DLD1 (cell line): ENCODE results near the gene VIP.
"Not testable (repeated sequence)": the region's sequence is repeated elsewhere in the genome, so short reads cannot be mapped to it uniquely, and the experiment has no call there.

Source experiments
- in situ Hi-C: cut with HindIII; loops from 2 replicates; pipeline ENCODE4 v1.10.0; 2017; ENCODE audit warnings: low sequenced_read_pairs

VIP gene

DNA sequence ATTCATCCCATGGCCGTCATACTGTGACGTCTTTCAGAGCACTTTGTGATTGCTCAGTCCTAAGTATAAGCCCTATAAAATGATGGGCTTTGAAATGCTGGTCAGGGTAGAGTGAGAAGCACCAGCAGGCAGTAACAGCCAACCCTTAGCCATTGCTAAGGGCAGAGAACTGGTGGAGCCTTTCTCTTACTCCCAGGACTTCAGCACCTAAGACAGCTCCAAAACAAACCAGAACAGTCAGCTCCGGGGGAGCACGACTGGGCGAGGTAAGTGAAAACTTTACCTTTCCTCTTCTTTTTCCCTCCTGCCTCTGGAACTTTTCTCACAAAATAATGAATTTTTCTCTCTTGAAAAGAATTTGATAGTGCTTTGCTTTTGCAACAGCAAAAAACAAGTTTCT lies at the start of gene VIP:
Gene VIP (plus strand): TSS at position 104 of the 400 bp plus-strand sequence. CDS start 1,381 bp downstream, outside the sequence.
- in situ Hi-C loops, result no loop called here

DNA sequence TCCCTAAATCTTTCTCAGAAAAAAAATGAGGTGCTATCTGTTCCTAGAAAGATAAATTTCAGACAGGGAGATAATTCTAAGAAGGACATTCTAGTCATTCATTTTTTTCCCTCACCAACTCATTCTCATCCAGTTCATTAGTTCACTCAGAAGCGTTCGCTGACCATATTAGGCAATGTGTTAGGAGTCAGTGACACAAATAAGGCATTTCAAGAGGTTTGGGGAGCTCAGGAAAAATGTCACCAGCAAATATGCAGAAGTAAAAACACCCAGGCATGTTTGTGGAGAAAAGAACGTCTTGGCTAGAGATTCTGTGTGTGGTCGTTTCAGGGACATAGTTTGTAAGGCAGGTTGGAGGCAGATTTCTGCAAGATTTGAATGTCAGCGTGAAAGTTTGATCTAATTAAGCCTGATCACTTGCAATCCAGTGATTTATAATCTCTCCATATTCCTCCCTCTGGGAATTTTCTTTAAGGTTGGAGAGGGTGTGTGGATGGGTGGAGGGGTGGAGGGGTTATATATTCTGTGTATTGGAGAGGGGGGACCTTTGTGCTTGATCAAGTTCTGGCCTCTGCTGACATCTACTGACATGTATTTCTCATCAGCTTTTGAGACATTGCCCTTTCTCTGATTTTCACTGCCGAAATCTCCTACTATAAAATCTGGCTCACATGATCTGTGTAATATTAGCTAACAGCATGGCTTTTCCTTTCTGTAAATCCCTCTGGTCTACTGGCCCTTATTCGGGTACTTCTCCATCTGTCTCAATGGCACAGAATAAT lies 49.3 kb upstream of the VIP start:
- in situ Hi-C loops, result no loop called here

DNA sequence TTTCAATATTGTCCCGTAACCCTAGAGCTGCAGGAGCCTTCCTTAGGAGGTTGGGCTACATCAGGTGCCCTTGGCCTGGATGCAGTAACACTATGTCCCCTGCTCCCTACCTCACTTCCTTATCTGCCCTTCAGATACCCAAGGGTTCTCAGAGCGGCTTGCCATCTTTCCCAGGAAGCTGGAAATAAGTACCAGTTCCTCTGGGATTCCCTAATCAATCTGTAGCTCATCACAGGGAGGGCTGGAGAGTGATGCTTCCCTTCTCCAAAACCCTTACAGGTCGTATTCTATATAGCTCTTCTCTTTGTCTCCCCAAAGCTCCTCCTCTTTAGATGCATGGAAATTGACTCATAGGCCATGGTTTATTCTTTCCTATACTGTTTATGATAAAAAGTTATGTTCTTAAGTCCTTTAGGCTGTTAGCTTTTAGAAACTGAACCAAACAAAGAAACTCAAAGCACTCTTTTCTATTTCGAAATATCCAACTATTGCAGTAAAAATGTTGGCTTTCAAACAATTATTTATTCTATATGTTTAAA lies 48.7 kb upstream of the VIP start:
- in situ Hi-C loops, result no loop called here

DNA sequence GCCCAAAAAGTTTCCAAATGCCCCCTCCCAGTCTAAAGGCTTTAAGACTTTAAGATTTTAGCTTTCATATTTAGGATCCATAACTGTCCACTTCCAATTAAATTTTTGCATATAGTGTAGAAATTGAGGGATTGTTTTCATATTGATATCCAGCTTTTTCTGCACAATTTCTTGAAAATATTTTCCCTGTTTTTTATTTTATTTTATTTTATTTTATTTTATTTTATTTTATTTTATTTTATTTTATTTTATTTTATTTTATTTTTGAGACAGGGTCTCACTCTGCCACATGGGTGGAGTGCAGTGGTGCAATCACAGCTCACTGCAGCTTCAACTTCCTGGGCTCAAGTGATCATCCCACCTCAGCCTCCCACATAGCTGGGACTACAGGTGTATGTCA lies 46.8 kb upstream of the VIP start:
- in situ Hi-C loops, result not testable (repeated sequence)

DNA sequence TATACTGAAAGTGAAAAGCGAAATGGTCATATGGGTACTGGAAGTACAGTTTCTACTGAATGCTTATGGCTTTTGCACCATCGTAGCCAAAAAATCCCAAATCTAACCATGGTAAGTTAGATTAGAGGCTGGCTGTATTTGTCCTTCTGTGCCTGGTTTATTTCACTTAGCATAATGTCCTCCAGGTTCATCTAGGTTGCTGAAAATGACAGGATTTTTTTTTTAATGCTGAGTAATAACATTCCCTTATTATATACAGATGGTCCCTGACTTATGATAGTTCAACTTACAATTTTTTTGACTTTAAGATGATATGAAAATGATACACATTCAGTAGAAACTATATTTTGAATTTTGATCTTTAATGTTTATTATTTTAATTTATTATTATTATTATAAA lies 45.3 kb upstream of the VIP start:
- in situ Hi-C loops, result no loop called here

DNA sequence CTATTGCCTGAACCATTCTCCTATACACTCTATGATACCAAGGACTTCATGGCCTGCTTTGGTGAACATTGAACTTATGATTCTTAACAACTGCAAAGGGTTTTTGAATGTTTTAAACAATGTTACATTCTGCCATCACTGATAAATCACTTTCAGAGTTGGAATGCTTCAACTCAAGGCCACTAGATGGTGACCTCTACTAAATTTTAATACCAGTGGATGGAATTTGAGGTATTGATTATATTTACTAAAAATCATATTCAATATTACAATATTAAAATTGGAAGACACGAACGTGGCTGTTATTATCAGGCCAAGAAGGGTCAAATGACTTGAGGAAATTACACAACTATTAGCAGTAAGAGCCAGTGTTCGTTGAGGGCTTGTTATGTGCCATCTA lies 34.3 kb upstream of the VIP start:
- in situ Hi-C loops, result no loop called here

DNA sequence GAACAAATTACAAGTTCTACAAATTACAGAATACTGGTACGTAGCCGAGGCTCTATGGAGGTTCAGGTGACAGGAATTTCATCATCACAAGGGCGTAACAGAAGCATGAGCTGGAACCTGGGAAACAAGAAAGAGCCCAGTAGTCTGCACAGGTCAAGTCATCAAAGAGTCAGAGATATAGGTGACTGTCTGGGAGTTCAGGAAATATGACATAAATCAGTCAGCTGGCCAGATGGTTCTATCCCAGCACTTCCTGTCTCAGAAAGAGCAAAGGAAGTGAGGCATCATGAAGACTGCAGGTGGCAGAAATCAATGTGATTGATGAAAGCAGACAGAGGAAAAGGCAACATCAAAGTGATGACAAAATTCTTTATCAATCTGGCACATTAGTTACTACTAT lies 29.6 kb upstream of the VIP start:
- in situ Hi-C loops, result no loop called here

DNA sequence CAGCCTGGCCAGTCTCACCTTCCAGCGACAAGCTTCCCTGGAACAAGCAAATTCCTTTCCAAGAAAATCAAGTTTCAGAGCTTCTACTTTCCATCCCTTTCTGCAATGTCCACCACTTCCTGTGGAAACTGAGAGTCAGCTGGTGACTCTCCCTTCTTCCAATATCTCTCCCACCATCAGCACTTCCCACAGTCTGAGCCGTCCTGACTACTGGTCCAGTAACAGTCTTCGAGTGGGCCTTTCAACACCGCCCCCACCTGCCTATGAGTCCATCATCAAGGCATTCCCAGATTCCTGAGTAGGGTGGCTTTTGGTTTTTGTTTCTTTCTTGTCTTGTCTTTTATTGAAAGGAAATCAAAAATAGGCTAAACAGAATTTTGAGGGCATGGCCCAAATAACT lies 28.6 kb upstream of the VIP start:
- in situ Hi-C loops, result no loop called here

DNA sequence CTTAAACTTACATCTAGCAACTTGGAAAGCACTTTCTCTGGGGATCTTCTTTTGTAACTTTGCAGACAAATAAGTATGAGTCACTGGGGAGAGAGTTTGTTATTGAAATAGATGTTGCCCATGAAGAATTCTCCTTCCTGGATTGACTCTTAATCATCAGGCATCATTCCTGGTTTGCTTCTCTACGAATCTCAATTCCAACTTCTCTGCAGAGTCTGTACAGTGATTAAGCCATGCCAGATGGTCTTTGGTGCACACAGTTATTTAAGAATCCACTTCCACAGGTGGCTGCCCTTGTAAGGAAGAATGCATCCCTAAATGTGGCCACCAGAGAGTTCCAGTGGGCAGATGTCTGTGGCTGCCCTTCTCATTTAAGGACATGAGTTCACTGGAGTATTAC lies 27.2 kb upstream of the VIP start:
- in situ Hi-C loops, result no loop called here

DNA sequence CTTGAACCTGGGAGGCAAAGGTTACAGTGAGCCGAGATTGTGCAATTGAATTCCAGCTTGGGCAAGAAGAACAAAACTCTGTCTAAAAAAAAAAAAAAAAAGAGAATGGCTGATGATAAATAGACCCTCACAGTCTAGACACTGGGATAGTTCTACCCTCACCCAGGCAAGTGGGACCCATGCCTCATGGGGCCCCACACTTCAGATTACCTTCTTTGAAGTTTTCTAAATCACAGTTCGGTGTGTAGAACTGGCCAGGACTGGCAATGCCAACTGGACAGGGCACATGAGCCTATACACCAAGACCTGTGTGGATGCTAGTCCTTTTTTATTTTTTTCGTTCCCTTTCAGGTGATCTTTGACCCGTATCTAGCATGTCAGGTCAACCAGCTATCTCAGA lies 24.3 kb upstream of the VIP start:
- in situ Hi-C loops, result no loop called here

DNA sequence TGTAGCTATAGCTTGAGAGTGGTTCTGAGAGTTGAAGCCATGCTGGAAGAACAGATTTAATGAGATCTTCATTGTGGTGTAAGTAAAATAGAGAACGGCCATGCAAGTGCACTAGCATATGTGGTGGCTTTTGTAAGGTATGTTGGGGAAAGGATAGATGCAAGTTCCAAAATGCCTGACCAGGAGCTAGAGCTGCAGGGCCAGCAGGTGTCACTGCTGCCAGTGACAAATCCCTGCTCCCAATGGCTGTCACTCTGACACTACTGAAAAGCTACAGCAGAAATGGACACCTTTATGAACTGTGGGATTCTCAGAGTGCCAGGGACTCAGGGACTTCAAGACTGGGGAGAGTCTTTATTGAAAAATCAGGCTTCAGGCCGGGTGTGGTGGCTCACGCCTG lies 23.1 kb upstream of the VIP start:
- in situ Hi-C loops, result no loop called here

DNA sequence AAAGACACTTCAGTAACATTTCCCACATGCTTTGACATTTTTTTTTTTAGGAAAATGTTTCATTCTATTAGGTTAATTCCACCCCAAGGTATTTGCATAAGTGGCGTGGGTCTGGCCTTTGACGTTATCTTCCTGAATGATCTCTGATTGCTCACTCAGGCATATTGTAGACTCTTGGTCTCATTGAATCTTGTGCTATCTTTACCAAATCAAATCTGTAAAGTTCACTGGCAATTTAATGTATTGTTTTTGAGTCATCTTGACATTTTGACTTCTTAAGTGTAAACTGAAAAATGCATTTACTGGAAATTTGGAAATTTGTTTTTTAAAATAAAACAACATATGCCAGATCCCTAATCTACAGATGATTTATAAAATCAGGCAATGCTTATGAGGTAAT lies 16.0 kb upstream of the VIP start:
- in situ Hi-C loops, result no loop called here

DNA sequence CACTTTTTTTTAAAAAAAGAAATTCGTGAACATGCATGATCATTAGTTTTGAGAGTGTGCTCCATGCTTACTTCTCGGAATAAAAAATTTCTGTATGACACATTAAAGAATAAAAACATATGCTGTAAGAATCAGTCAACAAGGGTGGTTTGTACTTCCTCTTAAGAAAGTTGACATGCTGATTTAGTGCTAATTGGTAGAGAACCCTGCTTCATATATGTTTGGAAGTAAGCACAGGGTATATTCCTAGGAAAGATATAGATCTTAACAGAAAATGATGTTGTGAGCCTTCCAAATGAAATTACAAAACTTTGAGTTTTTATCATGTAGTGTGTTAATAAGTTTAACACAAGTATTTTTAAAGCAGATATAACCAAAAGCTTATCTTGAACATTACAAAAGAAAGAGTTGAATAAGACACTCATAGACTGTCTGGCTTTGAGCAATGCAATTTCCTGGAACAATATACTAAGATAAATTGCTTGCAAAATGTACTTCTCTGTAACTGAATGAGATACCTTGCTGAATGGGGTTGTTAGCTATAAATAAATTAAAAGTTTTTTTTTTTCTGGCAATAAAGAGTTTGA lies 13.8 kb upstream of the VIP start:
- in situ Hi-C loops, result no loop called here

DNA sequence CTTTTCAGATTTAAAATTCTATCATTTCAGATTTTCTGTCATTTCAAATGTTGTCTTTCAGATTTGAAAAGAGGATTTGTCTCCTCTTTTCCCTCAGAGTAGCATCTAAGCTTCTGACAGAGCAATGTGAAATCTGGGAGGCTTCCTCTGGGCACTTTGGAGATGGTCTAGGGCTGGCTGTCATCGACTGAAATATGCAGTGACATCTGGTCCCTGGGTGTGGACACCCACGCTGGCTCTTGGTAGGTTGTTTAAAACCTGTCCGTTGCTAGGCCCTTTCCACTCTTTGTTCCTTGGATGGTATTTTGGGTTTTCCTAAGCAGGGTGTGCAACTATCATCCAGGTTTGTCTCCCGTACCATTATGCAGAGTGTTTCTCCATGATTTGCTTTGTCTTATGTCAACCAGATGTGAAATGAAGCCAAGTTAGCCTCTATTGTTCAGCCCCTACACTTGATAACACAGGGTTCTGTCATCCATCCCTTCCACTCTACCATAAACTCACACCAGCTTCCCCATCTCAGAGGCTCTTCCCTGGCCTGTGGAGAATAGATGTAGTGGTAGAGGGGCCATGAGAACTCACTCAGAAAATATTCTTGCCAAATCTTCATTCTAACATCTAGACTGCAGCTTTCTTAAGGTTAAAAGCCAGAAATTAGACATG lies 5.0 kb upstream of the VIP start:
- in situ Hi-C loops, result no loop called here

DNA sequence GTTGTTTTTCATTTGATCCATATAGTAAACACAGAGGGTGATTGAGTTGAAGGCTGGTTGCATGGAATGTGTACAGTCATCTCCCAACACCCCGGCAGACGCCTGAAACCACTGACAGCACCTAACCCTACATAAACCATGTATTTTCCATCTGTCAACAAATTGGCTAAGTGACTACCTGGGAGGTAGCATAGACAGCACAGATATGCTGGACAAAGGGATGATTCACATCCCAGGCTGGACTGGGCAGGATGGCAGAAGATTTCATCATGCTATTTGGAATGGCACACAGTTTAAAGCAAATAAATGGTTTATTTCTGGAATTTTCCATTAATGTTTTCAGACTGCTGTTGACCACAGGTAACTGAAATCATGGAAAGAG lies 4.4 kb upstream of the VIP start:
- in situ Hi-C loops, result no loop called here

DNA sequence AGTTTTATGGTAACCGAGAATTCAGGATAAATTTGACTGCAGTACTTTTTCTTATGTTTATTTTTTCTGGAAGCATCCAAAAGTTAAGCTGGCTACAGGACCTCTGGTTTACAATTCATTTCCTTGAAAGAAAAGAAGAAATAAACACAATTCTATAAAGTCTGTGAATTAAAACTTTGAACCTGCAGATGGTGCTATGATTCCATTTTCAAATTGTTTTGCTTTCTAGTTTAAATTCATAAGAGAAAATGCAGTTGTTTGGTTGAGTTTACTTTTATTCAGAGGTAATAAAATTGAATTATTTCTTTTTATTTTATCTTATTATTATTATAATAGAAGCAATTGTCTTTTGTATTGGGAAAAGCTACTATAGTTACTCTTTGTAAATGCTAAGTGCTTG lies 1.8 kb upstream of the VIP start:
- in situ Hi-C loops, result no loop called here

DNA sequence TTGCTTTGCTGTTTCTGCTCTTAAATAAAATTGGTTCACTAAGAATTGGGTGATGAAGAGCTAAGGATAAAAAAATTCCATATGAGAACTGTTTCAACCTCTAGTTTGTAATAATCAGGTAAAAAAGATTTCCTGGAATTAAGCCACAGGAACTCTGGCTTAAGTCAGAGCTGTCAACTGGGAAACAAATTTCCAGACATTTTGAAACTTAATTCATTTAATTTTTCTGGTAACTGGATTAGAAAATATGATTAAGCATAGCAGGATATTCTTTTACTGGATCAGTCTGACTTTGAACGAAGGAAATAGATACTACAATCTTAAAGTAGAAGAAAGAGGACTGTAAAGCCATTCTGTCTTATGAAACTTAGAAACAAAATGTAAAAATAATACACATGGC lies 1.3 kb upstream of the VIP start:
- in situ Hi-C loops, result no loop called here

DNA sequence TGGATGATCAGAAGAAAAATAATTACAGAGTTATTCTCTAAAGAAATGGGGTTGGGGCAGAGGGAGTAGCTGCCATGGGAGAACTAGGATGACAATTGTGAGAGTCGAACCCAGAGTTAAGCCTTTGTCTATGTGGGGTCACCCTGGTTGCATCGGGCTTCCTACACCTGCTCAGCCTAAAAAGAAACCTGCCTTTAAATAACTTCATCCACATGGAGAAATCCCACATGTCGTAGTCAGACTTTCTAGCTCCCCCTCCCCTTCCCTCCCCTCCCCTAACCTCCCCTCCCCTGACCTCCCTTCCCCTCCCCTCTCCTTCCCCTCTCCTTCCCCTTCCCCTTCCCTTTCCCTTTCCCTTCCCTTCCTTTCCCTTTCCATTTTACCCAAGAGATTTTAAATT lies 14.7 kb downstream of the VIP start:
- in situ Hi-C loops, result no loop called here

DNA sequence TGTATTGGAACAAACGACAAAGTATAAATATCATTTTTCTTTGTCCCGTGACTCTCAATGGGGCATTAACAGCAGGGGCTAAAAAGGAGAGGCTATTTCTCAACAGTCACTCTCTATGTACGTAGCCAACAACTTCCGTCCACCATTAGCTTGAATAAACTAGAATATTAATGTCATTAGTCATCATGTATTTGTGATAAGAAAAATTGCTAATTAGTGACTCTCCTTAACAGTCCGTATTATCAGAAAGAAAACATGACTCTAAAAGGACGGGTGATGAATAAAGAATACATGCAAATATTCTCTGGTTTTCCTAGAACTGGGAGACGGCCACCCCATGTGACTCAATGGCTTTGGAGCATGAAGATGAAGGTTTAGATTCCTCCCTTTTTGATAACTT lies 18.6 kb downstream of the VIP start:
- in situ Hi-C loops, result no loop called here

DNA sequence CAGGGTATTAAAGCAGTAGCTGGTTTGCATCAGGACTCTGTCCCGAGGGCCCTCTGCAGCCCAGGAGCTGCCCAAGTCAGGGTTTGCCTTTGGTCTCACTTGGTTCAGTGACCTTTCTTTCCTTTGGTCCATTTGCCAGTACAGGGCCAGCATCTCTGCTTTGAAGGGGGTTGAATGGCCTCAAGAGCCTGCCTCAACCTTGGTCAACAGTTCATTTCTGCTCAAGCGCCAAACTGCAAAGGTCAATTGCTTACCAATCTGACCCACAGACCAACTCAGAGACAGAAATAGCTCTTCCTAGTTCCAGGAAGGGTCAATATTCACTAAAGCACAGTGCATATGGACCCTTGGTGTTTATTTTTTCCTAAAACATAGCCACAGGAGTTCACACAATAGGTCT lies 19.4 kb downstream of the VIP start:
- in situ Hi-C loops, result no loop called here

DNA sequence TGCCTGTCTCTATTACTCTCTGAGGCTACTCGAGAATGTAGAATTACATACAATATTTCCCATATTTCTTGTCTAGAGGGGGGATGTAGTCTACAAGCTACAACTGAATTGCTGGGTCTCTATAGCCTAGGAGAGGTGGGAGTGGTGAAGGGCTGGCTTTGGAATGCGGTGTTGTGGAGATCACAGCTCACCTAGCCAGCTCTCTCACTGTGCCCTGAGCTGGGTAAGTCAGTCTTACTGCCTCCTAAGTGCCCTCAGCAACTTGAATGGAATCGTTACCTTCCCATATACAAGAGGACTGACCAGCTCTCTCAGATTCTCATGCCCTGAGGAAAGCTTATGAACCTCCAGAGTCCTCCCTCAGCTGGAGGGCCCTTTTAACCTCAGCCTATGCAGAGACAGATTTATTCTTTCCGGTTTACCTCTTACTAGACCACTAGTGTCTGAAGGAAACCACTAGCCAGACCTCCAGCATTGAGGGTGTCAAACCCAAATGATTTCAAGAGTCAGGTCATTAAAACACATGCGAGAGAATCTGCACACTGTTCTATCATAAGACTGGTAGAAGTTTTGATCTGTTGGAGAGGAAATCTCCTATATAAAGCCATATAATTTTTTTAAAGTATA lies 20.6 kb downstream of the VIP start:
- in situ Hi-C loops, result no loop called here

DNA sequence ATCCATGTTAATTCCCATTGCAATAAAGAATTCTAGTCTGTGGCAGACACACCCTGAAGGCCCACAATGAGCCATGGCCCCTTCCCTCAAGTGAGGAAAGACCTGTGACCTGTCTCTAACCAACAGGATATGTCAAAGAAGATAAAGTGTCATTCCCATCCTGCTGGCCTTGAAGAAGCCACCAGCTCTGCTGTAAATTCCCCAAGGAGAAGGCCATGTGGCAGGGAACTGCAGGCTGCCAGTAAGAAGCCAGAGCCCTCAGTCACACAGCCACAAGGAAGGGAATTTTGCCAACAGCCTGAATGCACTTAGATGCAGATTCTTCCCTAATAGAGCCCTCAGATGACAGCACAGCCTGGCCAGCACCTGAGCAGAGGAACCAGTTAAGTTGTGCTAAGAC lies 24.8 kb downstream of the VIP start:
- in situ Hi-C loops, result no loop called here
